C4-2B (cell line): ENCODE results near the gene FLOT1.
"Not testable (repeated sequence)": the region's sequence is repeated elsewhere in the genome, so short reads cannot be mapped to it uniquely, and the experiment has no call there.

ENCODE experiments used
- CTCF ChIP-seq: fragments of 450-650 bp; conservative IDR thresholded peaks from 2 replicates; pipeline ENCODE4 v1.5.1; 2017; ENCODE audit warnings: mild to moderate bottlenecking
- ZFX ChIP-seq: fragments of 450-650 bp; IDR thresholded peaks from 2 replicates; pipeline ENCODE4 v1.6.1; 2017

DNA sequence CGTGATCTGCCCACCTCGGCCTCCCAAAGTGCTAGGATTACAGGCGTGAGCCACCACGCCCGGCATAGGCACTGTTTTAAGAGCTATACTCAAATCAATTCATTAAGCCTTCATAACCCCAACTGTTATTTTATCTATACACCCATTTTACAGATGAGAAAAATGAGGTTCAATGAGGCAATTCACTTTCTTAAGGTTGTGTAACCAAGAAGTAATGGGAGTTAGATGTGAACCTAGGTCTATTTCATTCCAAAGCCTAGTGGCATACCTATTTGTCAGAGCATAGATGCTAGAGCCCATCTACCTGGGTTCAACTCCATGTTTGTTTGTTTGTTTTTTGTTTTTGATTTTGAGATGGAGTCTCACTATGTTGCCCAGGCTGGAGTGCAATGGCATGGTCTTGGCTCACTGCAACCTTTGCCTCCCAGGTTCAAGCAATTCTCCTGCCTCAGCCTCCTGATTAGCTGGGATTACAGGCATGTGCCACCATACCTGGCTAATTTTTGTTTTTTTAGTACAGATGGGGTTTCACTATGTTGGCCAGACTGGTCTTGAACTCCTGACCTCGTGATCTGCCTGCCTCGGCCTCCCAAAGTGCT is 14.0 kb upstream of the FLOT1 start:
- TF ChIP-seq CTCF, ZFX: not testable (repeated sequence)
